H1 (cell line): ENCODE measurements around the gene TAX1BP1. TPM values are rescaled to one million over a fixed set of nuclear protein-coding genes. Genes with fewer than 3 reads are reported as not detected.

Experiments
- CTCF ChIA-PET: fragments of 300-600 bp; sonication (Branson Sonifier 250); formaldehyde crosslinking; loops from one replicate; lab custom pipeline; 2021; ENCODE audit not compliant: partially characterized antibody; lab: Charles Lee
- POLR2A ChIA-PET: fragments of 300-600 bp; sonication (Branson Sonifier 250); formaldehyde crosslinking; loops from one replicate; lab custom pipeline; 2021; ENCODE audit warnings: inconsistent platforms; ENCODE audit not compliant: partially characterized antibody; lab: Charles Lee
- DNase-seq, 2 experiments: peaks; one replicate each; pipeline versions ENCODE4 v3.0.0 to v3.0.0-alpha.2; 2010 to 2022; ENCODE audit warnings: low spot score in 2 of 2, low read depth in 1 of 2, mixed read lengths in 1 of 2
- FAIRE-seq: peaks from 2 replicates; lab custom pipeline; 2011; peaks lifted over from hg19 to GRCh38; lab: Jason Lieb, UNC
- H2AFZ ChIP-seq: 2 replicates; pipeline ENCODE4 v1.8.1; 2012; ENCODE audit warnings: low read length, inconsistent platforms
- H2AK5ac ChIP-seq: 2 replicates; pipeline ENCODE4 v1.6.1; 2013; ENCODE audit warnings: low read depth, low read length
- H2BK120ac ChIP-seq: replicated peaks from 2 replicates; pipeline ENCODE3; 2013; ENCODE audit warnings: low read depth, low read length, inconsistent platforms
- H2BK12ac ChIP-seq: 2 replicates; pipeline ENCODE4 v1.6.1; 2013; ENCODE audit warnings: low read depth, low read length
- H2BK15ac ChIP-seq: 2 replicates; pipeline ENCODE4 v1.6.1; 2013; ENCODE audit warnings: low read length
- H2BK20ac ChIP-seq: 2 replicates; pipeline ENCODE4 v1.6.1; 2013; ENCODE audit warnings: low read length
- H2BK5ac ChIP-seq: 2 replicates; pipeline ENCODE4 v1.6.1; 2013; ENCODE audit warnings: low read depth, low read length
- H3K14ac ChIP-seq: 2 replicates; pipeline ENCODE4 v1.6.1; 2013; ENCODE audit warnings: inconsistent platforms; ENCODE audit not compliant: insufficient read length
- H3K18ac ChIP-seq: 2 replicates; pipeline ENCODE4 v1.6.1; 2013; ENCODE audit warnings: low read length; ENCODE audit errors: extremely low read depth
- H3K23ac ChIP-seq: 2 replicates; pipeline ENCODE4 v1.6.1; 2013; ENCODE audit warnings: inconsistent platforms; ENCODE audit not compliant: insufficient read length
- H3K23me2 ChIP-seq: 2 replicates; pipeline ENCODE4 v1.6.1; 2013; ENCODE audit warnings: low read depth, low read length
- H3K27ac ChIP-seq: 2 replicates; pipeline ENCODE4 v1.6.1; 2011; ENCODE audit warnings: low read depth, low read length, inconsistent platforms
- H3K27me3 ChIP-seq, 4 experiments: replicated peaks in 1 of 4; 1 replicate in 1 of 4; 2 replicates in 3 of 4; pipeline versions ENCODE4 v1.6.1 to v1.8.1; 2011 to 2013; ENCODE audit warnings: low read length in 3 of 4, mild to moderate bottlenecking in 3 of 4, inconsistent platforms in 2 of 4, mixed read lengths in 2 of 4, moderate library complexity in 1 of 4; ENCODE audit not compliant: control insufficient read depth in 3 of 4, insufficient read depth in 3 of 4; ENCODE audit errors: extremely low read depth in 1 of 4
- H3K36me3 ChIP-seq, 4 experiments: 2 replicates each; pipeline versions ENCODE4 v1.6.1 to v1.8.1; 2011 to 2013; ENCODE audit warnings: mild to moderate bottlenecking in 4 of 4, low read length in 3 of 4, moderate library complexity in 2 of 4, control low read depth in 1 of 4, inconsistent platforms in 1 of 4; ENCODE audit not compliant: insufficient read depth in 4 of 4, control insufficient read depth in 2 of 4
- H3K4ac ChIP-seq: replicated peaks from 2 replicates; pipeline ENCODE3; 2013; ENCODE audit warnings: low read length, low read depth, mixed read lengths, inconsistent platforms; ENCODE audit not compliant: insufficient read length
- H3K4me1 ChIP-seq, 4 experiments: replicated peaks in 1 of 4; 1 replicate in 1 of 4; 2 replicates in 3 of 4; pipeline versions ENCODE4 v1.6.1 to v1.8.1; 2011 to 2013; ENCODE audit warnings: low read length in 3 of 4, inconsistent platforms in 2 of 4, mixed read lengths in 1 of 4; ENCODE audit not compliant: insufficient read depth in 4 of 4, control insufficient read depth in 3 of 4
- H3K4me2 ChIP-seq, 2 experiments: 2 replicates each; pipeline versions ENCODE4 v1.6.1 to v1.8.1; 2011 to 2013; ENCODE audit warnings: low read depth in 2 of 2, low read length in 2 of 2, control low read depth in 1 of 2, inconsistent platforms in 1 of 2, mild to moderate bottlenecking in 1 of 2; ENCODE audit not compliant: insufficient read depth in 1 of 2
- H3K4me3 ChIP-seq, 4 experiments: fragments of 200-600, 300-600 bp in 1 of 4; sonication (generic), shearing (Covaris generic), sonication (Bioruptor Twin) in 1 of 4; 2 replicates each; pipeline versions ENCODE4 v1.5.1 to v1.8.1; 2011 to 2016; ENCODE audit warnings: low read length in 4 of 4, low read depth in 3 of 4, control low read depth in 2 of 4, inconsistent platforms in 2 of 4, mild to moderate bottlenecking in 2 of 4, mixed read lengths in 1 of 4, moderate library complexity in 1 of 4; ENCODE audit not compliant: insufficient read depth in 2 of 4; ENCODE audit errors: extremely low read depth in 1 of 4
- H3K56ac ChIP-seq: replicated peaks from 2 replicates; pipeline ENCODE3; 2013; ENCODE audit warnings: low read depth, mild to moderate bottlenecking, mixed read lengths, low read length, inconsistent platforms; ENCODE audit not compliant: insufficient read length
- H3K79me1 ChIP-seq: 2 replicates; pipeline ENCODE4 v1.6.1; 2013; ENCODE audit warnings: low read depth, low read length, control low read depth
- H3K79me2 ChIP-seq, 2 experiments: 2 replicates each; pipeline versions ENCODE4 v1.6.1 to v1.8.1; 2012 to 2013; ENCODE audit warnings: low read length in 2 of 2, mild to moderate bottlenecking in 2 of 2, inconsistent platforms in 1 of 2; ENCODE audit not compliant: insufficient read depth in 2 of 2, control insufficient read depth in 1 of 2
- H3K9ac ChIP-seq, 4 experiments: replicated peaks in 1 of 4; 1 replicate in 1 of 4; 2 replicates in 3 of 4; pipeline versions ENCODE4 v1.6.1 to v1.8.1; 2011 to 2013; ENCODE audit warnings: low read depth in 3 of 4, low read length in 3 of 4, control low read depth in 2 of 4, mild to moderate bottlenecking in 2 of 4, moderate library complexity in 2 of 4, inconsistent platforms in 1 of 4; ENCODE audit errors: extremely low read depth in 1 of 4
- H3K9me3 ChIP-seq, 2 experiments: 2 replicates each; pipeline versions ENCODE4 v1.6.1 to v1.8.1; 2012 to 2013; ENCODE audit warnings: mild to moderate bottlenecking in 2 of 2, moderate library complexity in 2 of 2, control low read depth in 1 of 2, inconsistent platforms in 1 of 2, low read depth in 1 of 2, low read length in 1 of 2, mixed read lengths in 1 of 2; ENCODE audit not compliant: insufficient read depth in 2 of 2
- H4K20me1 ChIP-seq, 2 experiments: replicated peaks in 1 of 2; 2 replicates each; pipeline versions ENCODE3 to v1.8.1; 2011 to 2013; ENCODE audit warnings: inconsistent platforms in 2 of 2, low read length in 2 of 2, mild to moderate bottlenecking in 1 of 2; ENCODE audit not compliant: insufficient read depth in 2 of 2, control insufficient read depth in 1 of 2
- H4K5ac ChIP-seq: 2 replicates; pipeline ENCODE4 v1.6.1; 2013; ENCODE audit warnings: low read length, low read depth, mixed read lengths, inconsistent platforms; ENCODE audit not compliant: insufficient read length
- H4K8ac ChIP-seq: 2 replicates; pipeline ENCODE4 v1.8.0; 2013; ENCODE audit warnings: mild to moderate bottlenecking, moderate library complexity, low read length, inconsistent platforms; ENCODE audit not compliant: insufficient read depth; ENCODE audit errors: extremely low read depth
- H4K91ac ChIP-seq: replicated peaks from 2 replicates; pipeline ENCODE3; 2013; ENCODE audit warnings: low read length, mixed read lengths, inconsistent platforms; ENCODE audit not compliant: insufficient read length
- BCL11A ChIP-seq, 2 experiments: IDR thresholded peaks; one replicate each; pipeline ENCODE4 v1.6.1; 2011; ENCODE audit warnings: low read depth in 2 of 2, low read length in 2 of 2, mild to moderate bottlenecking in 2 of 2
- CEBPB ChIP-seq: IDR thresholded peaks from 2 replicates; pipeline ENCODE4 v1.6.1; 2012; ENCODE audit warnings: low read depth, low read length
- CHD1 ChIP-seq: IDR thresholded peaks from 2 replicates; pipeline ENCODE4 v1.6.1; 2012; ENCODE audit warnings: low read depth, low read length, improper control_type of control experiment
- KDM1A ChIP-seq: fragments of 200-600, 300-600 bp; sonication (generic); IDR thresholded peaks from 2 replicates; pipeline ENCODE4 v1.7.1; 2016; ENCODE audit warnings: mild to moderate bottlenecking, low read length, borderline replicate concordance
- KDM4A ChIP-seq: IDR thresholded peaks from one replicate; pipeline ENCODE4 v1.7.1; 2012; ENCODE audit warnings: low read depth, mild to moderate bottlenecking, moderate library complexity, low read length, inconsistent platforms; ENCODE audit not compliant: severe bottlenecking
- PHF8 ChIP-seq: fragments of 200-600 bp; sonication (generic); conservative IDR thresholded peaks from 2 replicates; pipeline ENCODE4 v1.7.1; 2012; ENCODE audit warnings: low read depth, mild to moderate bottlenecking, inconsistent platforms, low read length, moderate library complexity
- POLR2AphosphoS5 ChIP-seq: IDR thresholded peaks from 2 replicates; pipeline ENCODE4 v1.6.1; 2011; ENCODE audit warnings: low read depth, low read length
- SAP30 ChIP-seq: fragments of 300-600 bp; sonication (generic); IDR thresholded peaks from 2 replicates; pipeline ENCODE4 v1.7.1; 2012; ENCODE audit warnings: low read length, moderate library complexity, mild to moderate bottlenecking, inconsistent platforms; ENCODE audit not compliant: insufficient read depth, insufficient replicate concordance
- SP1 ChIP-seq: IDR thresholded peaks from 2 replicates; pipeline ENCODE4 v1.6.1; 2011; ENCODE audit warnings: low read depth, low read length
- TAF1 ChIP-seq: IDR thresholded peaks from 2 replicates; pipeline ENCODE4 v1.6.1; 2011; ENCODE audit warnings: mild to moderate bottlenecking, low read depth, low read length
- TCF12 ChIP-seq: IDR thresholded peaks from 2 replicates; pipeline ENCODE4 v1.6.1; 2011; ENCODE audit warnings: low read depth, mild to moderate bottlenecking, low read length
- WGBS, 2 experiments: shearing (Covaris generic) in 1 of 2; methylation state at CpG; one replicate each; pipeline versions ENCODE4 v1.1.6 to v1.1.7; 2013 to 2015; ENCODE audit warnings: low lambda C conversion rate in 2 of 2, mixed read lengths in 2 of 2, inconsistent platforms in 1 of 2, low coverage in 1 of 2, missing lambda C conversion rate in 1 of 2; ENCODE audit not compliant: insufficient replicate concordance in 2 of 2, insufficient coverage in 1 of 2, insufficient read length in 1 of 2; ENCODE audit errors: extremely low coverage in 1 of 2, missing lambda C conversion rate in 1 of 2; 5-methylcytosine and 5-hydroxymethylcytosine counted together
- polyA plus RNA-seq, 7 experiments: library from polyadenylated mRNA; depleted of rRNA in 3 of 7; stranded (reverse) in 5 of 7; unstranded in 2 of 7; fragments of >200 nt in 5 of 7; fragments of 200-250 nt in 2 of 7; gene quantifications; 1 replicate in 5 of 7; 2 replicates in 1 of 7; 4 replicates in 1 of 7; pipeline versions ENCODE4 v1.2.1 to v1.2.3, GENCODE V29; 2011 to 2013; ENCODE audit warnings: missing spikeins in 2 of 7, mixed read lengths in 2 of 7
- total RNA-seq: library from RNA; stranded (reverse); fragmentation: NEBNext Ultra II Directional; extraction: Animal tissue kit (Norgen Biotek cat#: 25700); gene quantifications from 2 replicates; pipeline ENCODE4 v1.2.1, GENCODE V29; 2021

The TAX1BP1 gene
- total and polyA plus RNA-seq, 2 of the 8 experiments (the other 6 are each of a cell fraction or from before 2014, with no cell fraction given) = 56.0 to 62.7 TPM

DNA sequence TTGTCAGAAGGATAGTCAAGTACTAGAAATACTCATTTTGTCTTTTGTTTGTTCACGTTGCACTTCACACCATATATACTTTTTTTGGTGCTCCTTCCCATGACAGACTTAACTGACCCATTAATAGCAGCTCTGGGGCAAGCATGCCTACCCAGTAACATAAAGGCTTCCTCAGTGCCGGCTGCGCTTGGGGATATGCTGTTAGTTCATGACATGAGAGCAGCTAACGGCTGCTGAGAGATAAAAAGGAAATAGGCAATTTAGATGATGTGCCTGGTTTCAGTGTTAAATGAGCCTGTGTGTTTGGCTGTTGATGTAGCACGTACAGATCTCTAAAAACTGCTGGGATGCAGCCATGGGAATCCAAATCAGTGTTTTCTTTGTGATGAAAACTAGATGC, 86.4 kb downstream of the TAX1BP1 start:
- CTCF ChIA-PET = interaction anchor here (1.1 to 1.8 kb wide), 5 partner anchors 8 to 95 kb away, joined by 3 to 5 read pairs (median 4); no protein-coding TSS in a partner anchor
- peaks cover 0 to 3% (median 0%) of the 10 kb centered on the region in 4 experiments; a peak in 1 of 8 replicates for H3K36me3 ChIP-seq
- no peaks in the 10 kb centered on the region for H3K79me2 ChIP-seq
- H3K23me2 ChIP-seq = no peaks in the 10 kb centered on the region
- no peaks in the 10 kb centered on the region for H3K4me1 ChIP-seq
- no peak overlapping the region for H2BK12ac ChIP-seq
- TF ChIP-seq SP1 (no peak), BCL11A (IDR thresholded peaks at IDR 0.05; ENCODE audit: low read depth in 2 of 2, low read length in 2 of 2) (no peak), POLR2AphosphoS5 (no peak), CHD1 (no peak), KDM1A (no peak), TCF12 (no peak), KDM4A (no peak), SAP30 (no peak), TAF1 (no peak), CEBPB (no peak), PHF8 (no peak)
- 90% methylated on average over 5 of the region's 5 CpGs; no CpG with 5 or more reads in 1 of the 2 experiments for WGBS, 2 experiments
- H3K79me1 ChIP-seq = no peaks in the 10 kb centered on the region
- no peak overlapping the region for H2AK5ac ChIP-seq
- no peak overlapping the region for H4K5ac ChIP-seq
- no peaks in the 10 kb centered on the region for H3K27me3 ChIP-seq
- H2BK5ac ChIP-seq = no peak overlapping the region
- H2BK15ac ChIP-seq = no peak overlapping the region
- H3K56ac ChIP-seq = no peak overlapping the region
- H4K91ac ChIP-seq = no peak overlapping the region
- H4K20me1 ChIP-seq = no peaks in the 10 kb centered on the region
- no peak for FAIRE-seq
- no peak overlapping the region for H2AFZ ChIP-seq
- no peak overlapping the region for H2BK20ac ChIP-seq
- no peak for DNase-seq
- no peak overlapping the region for H3K4ac ChIP-seq
- no peak overlapping the region for H3K18ac ChIP-seq
- POLR2A ChIA-PET = no interaction called here
- no peak overlapping the region for H4K8ac ChIP-seq
- no peak overlapping the region for H3K14ac ChIP-seq
- no peak overlapping the region for H2BK120ac ChIP-seq
- H3K4me2 ChIP-seq = no peak overlapping the region
- H3K9ac ChIP-seq = no peak overlapping the region
- no peak overlapping the region for H3K27ac ChIP-seq
- no peak overlapping the region for H3K4me3 ChIP-seq
- H3K23ac ChIP-seq = no peak overlapping the region
- H3K9me3 ChIP-seq = no peaks in the 10 kb centered on the region
